ENCODE data around the gene HMGCL.

DNA sequence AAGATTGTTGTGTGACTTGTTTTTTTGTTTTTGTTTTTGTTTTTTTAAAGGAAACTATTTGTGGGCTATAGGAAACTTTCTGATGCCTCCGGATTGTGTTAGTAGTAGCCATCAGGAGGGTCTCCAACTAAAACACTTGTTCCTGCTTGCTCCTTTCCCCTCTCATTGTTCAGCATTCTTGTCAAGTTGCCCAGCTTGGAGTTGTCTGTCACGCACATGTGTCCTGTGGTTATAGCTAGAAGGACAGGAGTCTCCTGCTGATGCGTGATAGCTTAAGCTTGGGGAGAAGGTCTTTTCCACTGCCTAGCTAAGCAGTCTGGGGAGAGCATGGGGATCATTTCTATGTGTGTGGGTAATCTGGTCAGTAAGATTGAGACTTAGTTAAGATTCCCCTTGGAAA, 37.5 kb downstream of the HMGCL start:
- TF ChIP-seq, protein P1, sequence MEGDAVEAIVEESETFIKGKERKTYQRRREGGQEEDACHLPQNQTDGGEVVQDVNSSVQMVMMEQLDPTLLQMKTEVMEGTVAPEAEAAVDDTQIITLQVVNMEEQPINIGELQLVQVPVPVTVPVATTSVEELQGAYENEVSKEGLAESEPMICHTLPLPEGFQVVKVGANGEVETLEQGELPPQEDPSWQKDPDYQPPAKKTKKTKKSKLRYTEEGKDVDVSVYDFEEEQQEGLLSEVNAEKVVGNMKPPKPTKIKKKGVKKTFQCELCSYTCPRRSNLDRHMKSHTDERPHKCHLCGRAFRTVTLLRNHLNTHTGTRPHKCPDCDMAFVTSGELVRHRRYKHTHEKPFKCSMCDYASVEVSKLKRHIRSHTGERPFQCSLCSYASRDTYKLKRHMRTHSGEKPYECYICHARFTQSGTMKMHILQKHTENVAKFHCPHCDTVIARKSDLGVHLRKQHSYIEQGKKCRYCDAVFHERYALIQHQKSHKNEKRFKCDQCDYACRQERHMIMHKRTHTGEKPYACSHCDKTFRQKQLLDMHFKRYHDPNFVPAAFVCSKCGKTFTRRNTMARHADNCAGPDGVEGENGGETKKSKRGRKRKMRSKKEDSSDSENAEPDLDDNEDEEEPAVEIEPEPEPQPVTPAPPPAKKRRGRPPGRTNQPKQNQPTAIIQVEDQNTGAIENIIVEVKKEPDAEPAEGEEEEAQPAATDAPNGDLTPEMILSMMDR (conservative IDR thresholded peaks at IDR 0.05 in 1 of 2, IDR thresholded peaks at IDR 0.05 in 1 of 2; ENCODE audit: low read depth in 1 of 2, low read length in 2 of 2): no peak
- TF ChIP-seq EZH2 (IDR thresholded peaks at IDR 0.05; ENCODE audit: low read length, missing control alignments): no peak

All from fibroblast of lung (primary cell).